ENCODE measurements around the gene SPDYE6.

Gene SPDYE6

DNA sequence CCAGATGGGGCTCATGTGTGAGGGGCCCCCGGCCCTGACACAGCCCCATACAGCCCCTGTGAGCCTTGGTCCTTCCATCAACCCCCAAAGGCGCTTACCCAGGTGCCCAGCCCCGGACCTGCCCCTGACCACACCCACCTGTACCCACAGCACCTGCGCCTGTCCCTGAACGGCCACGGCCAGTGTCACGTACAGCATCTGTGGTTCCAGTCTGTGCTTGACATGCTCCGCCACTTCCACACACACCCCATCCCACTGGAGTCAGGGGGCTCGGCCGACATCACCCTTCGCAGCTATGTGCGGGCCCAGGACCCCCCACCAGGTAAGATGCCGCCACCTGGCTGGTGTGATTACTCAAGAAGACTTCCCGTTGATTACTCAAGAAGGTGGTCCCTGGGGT is 36.1 kb downstream of the SPDYE6 start:
- H3K27me3 ChIP-seq = no peaks in the 10 kb centered on the region
- TF ChIP-seq, protein P1, sequence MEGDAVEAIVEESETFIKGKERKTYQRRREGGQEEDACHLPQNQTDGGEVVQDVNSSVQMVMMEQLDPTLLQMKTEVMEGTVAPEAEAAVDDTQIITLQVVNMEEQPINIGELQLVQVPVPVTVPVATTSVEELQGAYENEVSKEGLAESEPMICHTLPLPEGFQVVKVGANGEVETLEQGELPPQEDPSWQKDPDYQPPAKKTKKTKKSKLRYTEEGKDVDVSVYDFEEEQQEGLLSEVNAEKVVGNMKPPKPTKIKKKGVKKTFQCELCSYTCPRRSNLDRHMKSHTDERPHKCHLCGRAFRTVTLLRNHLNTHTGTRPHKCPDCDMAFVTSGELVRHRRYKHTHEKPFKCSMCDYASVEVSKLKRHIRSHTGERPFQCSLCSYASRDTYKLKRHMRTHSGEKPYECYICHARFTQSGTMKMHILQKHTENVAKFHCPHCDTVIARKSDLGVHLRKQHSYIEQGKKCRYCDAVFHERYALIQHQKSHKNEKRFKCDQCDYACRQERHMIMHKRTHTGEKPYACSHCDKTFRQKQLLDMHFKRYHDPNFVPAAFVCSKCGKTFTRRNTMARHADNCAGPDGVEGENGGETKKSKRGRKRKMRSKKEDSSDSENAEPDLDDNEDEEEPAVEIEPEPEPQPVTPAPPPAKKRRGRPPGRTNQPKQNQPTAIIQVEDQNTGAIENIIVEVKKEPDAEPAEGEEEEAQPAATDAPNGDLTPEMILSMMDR (IDR thresholded peaks at IDR 0.05; ENCODE audit: low read depth, low read length) = no peak
- no peaks in the 10 kb centered on the region for H3K36me3 ChIP-seq
- no peak for DNase-seq
- H3K9me3 ChIP-seq = no peaks in the 10 kb centered on the region; the same call in 1 of the 2 replicates
- H3K4me1 ChIP-seq = peaks cover 8% of the 10 kb centered on the region
- H3K4me3 ChIP-seq (ENCODE audit: low read depth, low read length) = no peak overlapping the region

DNA sequence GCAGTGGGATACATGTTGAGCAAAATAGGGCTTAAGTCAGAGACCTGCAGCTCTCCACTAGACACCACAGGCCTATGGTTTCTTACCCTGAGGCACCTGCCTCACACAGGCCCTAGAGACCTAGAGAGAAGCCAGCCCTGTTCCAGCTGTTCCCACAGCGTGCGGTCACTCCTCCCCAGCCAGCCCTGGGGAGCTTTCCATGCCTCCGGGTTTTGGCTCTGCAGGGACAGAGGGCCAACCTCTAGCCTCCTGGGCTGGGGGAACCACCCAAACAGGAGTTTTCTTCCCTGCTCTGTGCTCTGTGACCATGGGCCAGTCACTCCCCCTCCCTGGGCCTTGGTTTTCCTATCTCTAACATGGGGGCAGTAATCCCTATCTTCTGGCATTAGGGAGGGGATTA is 36.6 kb downstream of the SPDYE6 start:
- H3K36me3 ChIP-seq = no peaks in the 10 kb centered on the region; the same call in 1 of the 2 replicates
- H3K27me3 ChIP-seq = no peaks in the 10 kb centered on the region
- peaks cover 8% of the 10 kb centered on the region for H3K4me1 ChIP-seq
- H3K9me3 ChIP-seq = no peaks in the 10 kb centered on the region
- TF ChIP-seq, protein P1 (IDR thresholded peaks at IDR 0.05; ENCODE audit: low read depth, low read length) = no peak
- H3K4me3 ChIP-seq (ENCODE audit: low read depth, low read length) = no peak overlapping the region
- no peak for DNase-seq

DNA sequence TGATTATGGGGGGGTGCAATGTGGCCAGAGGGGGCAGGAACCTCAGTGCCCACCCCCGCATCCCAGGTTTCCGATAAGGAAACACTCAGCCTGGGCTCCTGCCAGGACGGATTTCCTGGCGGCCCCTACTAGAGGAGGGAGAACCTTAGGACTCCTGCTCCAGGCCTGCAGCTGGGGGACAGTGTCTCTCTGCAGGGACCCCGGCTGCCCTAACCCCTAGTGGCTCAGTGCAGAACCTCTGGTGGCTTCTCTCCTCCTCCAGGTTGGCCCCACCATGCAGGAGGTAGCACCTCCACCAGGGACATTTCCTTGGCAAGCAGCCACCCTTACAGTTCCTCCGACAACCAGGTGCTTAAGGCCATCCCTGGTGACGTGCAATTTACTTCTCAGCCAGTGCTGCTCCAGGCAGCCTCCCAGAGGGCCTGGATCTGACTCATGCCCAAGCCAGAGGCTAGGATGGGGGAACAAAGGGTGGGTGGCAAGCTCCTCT is 37.7 kb downstream of the SPDYE6 start:
- H3K36me3 ChIP-seq = no peaks in the 10 kb centered on the region; the same call in 1 of the 2 replicates

DNA sequence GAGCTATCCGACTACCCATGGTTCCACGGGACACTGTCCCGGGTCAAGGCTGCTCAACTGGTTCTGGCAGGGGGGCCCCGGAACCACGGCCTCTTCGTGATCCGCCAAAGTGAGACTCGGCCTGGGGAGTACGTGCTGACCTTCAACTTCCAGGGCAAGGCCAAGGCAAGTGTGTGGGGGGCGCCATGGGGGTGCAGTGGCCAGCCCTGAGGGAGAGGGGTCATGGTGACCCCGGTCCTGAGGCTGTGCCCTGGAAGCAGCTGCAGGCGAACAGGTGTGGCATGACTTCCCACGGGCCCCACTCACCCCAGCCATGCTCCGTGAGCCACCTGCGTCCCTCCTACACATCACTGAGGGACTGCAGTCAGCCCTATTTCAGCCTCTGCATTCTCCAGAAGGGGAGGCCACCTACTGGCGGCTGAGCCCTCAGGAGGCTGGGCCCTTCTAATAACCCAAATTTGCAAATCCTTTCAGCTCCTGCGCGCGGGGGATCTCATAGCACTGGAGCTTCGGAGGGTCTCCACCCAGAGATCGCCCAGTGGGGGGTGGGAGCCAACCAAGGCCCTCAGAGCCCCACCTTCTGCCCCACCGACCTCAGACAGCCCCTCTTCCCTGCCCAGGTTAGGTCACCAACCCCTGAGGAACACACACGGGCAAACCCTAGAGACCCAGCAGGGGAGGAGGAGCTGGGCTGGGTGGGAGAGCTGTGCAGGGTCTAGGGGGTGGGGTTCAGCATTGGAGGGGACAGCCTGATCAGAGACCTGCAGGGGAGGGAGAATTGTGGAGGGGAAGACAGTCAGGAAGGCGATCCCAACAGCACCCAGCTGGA is 38.8 kb downstream of the SPDYE6 start:
- DNase-seq = no peak
- Histone ChIP-seq H3K36me3 (no peaks in the 10 kb centered on the region; the same call in 1 of the 2 replicates), H3K27me3 (no peaks in the 10 kb centered on the region), H3K4me3 (ENCODE audit: low read depth, low read length) (no peak overlapping the region), H3K9me3 (no peaks in the 10 kb centered on the region), H3K4me1 (peaks cover 8% of the 10 kb centered on the region)
- TF ChIP-seq, protein P1 (IDR thresholded peaks at IDR 0.05; ENCODE audit: low read depth, low read length) = no peak

More for the DNA sequence above, 37.7 kb downstream of the SPDYE6 start:
- TF ChIP-seq, protein P1 (IDR thresholded peaks at IDR 0.05; ENCODE audit: low read depth, low read length) = peak; percentile 13; the same call in 1 of the 2 replicates
- no peak overlapping the region for H3K4me3 ChIP-seq (ENCODE audit: low read depth, low read length)
- H3K27me3 ChIP-seq = no peaks in the 10 kb centered on the region
- no peaks in the 10 kb centered on the region for H3K9me3 ChIP-seq
- DNase-seq = peak; percentile 60
- H3K4me1 ChIP-seq = peaks cover 8% of the 10 kb centered on the region

DNA sequence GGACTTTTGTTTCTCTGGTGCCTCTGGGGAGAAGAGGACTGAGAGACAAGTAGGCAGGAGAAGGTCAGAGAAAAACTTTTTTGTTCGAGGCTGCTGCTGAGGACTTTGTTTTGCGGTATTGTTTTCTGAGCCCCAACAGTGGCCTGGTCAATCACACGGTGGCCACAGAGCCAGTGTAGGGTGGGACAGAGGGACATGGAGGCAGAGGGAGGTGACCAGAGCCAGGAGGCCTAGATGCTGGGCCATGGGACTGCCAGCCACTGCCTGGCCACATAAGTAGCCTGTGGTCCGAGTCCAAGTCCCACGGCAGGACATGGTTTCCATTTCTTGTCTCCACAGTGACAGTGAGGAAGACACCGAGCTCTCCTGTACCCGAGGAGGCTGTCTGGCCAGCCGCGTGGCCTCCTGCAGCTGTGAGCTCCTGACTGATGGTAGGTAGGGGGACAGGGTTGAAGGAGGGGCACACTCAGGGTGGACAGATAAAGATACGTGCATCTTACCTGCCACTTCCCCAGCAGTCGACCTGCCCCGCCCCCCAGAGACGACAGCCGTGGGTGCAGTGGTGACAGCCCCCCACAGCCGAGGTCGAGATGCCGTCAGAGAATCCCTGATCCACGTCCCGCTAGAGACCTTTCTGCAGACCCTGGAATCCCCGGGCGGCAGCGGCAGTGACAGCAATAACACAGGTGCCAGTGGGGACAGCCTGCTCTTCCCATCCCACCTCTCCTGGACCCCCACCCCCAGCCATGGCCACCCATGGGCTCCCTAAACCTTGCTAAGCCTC is 42.1 kb downstream of the SPDYE6 start:
- TF ChIP-seq, protein P1 (IDR thresholded peaks at IDR 0.05; ENCODE audit: low read depth, low read length) = no peak
- H3K27me3 ChIP-seq = no peaks in the 10 kb centered on the region
- H3K4me3 ChIP-seq (ENCODE audit: low read depth, low read length) = no peak overlapping the region
- no peak for DNase-seq
- no peaks in the 10 kb centered on the region for H3K9me3 ChIP-seq
- peaks cover 8% of the 10 kb centered on the region for H3K4me1 ChIP-seq
- H3K36me3 ChIP-seq = no peaks in the 10 kb centered on the region; the same call in 1 of the 2 replicates
